Smooth muscle cell (in vitro differentiated cells): Measurements from ENCODE around the gene ZNF646. TPM values are rescaled to one million over a fixed set of nuclear protein-coding genes. Genes with fewer than 3 reads are reported as not detected.

Experiments used
- DNase-seq: peaks from one replicate; lab custom pipeline; 2025; ENCODE audit not compliant: unreplicated experiment; lab: John Stamatoyannopoulos, UW
- H2AFZ ChIP-seq: fragments of 200-600 bp; sonication (generic); 2 replicates; pipeline ENCODE4 v1.6.0; 2016; ENCODE audit warnings: antibody characterized with exemption, low read depth, mild to moderate bottlenecking
- H3F3A ChIP-seq: fragments of 200-600 bp; sonication (generic); 2 replicates; pipeline ENCODE4 v1.6.0; 2017; ENCODE audit warnings: antibody characterized with exemption, low read depth
- H3K27ac ChIP-seq: fragments of 200-600 bp; sonication (generic); 2 replicates; pipeline ENCODE4 v1.5.1; 2016; ENCODE audit warnings: low read depth, mild to moderate bottlenecking
- H3K27me3 ChIP-seq: fragments of 200-600 bp; sonication (generic); 2 replicates; pipeline ENCODE4 v1.6.1; 2016; ENCODE audit warnings: low read depth, mild to moderate bottlenecking
- H3K36me3 ChIP-seq: fragments of 200-600 bp; sonication (generic); 2 replicates; pipeline ENCODE4 v1.5.1; 2016; ENCODE audit warnings: low read depth
- H3K4me1 ChIP-seq: fragments of 200-600 bp; sonication (generic); 2 replicates; pipeline ENCODE4 v1.5.1; 2016; ENCODE audit warnings: low read depth
- H3K4me2 ChIP-seq: fragments of 200-600 bp; sonication (generic); 2 replicates; pipeline ENCODE4 v1.6.0; 2016; ENCODE audit warnings: mild to moderate bottlenecking
- H3K4me3 ChIP-seq: fragments of 200-600 bp; sonication (generic); 2 replicates; pipeline ENCODE4 v1.5.1; 2016; ENCODE audit warnings: mild to moderate bottlenecking
- H3K79me2 ChIP-seq: fragments of 200-600 bp; sonication (generic); 2 replicates; pipeline ENCODE4 v1.6.0; 2016; ENCODE audit warnings: low read depth, mild to moderate bottlenecking
- H3K9ac ChIP-seq: fragments of 200-600 bp; sonication (generic); 2 replicates; pipeline ENCODE4 v1.6.0; 2016; ENCODE audit warnings: low read depth
- H3K9me3 ChIP-seq: fragments of 200-600 bp; sonication (generic); replicated peaks from 2 replicates; pipeline ENCODE4 v1.5.1; 2016; ENCODE audit warnings: low read depth
- H4K20me1 ChIP-seq: fragments of 200-600 bp; sonication (generic); 2 replicates; pipeline ENCODE4 v1.6.0; 2016; ENCODE audit warnings: low read depth
- WGBS: methylation state at CpG from one replicate; pipeline ENCODE4 v1.1.7; 2016; ENCODE audit warnings: low lambda C conversion rate; 5-methylcytosine and 5-hydroxymethylcytosine counted together
- polyA plus RNA-seq: library from polyadenylated mRNA; unstranded; fragments of >200 nt; fragmentation: Nextera tagmentation; extraction: Ambion mirVana; gene quantifications from 2 replicates; pipeline ENCODE4 v1.2.1, GENCODE V29; 2016
- total RNA-seq: library from RNA; depleted of rRNA; stranded (reverse); fragments of >200 nt; gene quantifications from 2 replicates; pipeline ENCODE4 v1.2.3, GENCODE V29; 2014
- TF ChIP-seq, protein P1 (sequence below): fragments of 200-600 bp; sonication (generic); IDR thresholded peaks from 2 replicates; pipeline ENCODE4 v1.5.1; 2017; ENCODE audit warnings: borderline replicate concordance, mild to moderate bottlenecking, antibody characterized with exemption; ENCODE audit not compliant: insufficient read depth, poor library complexity, severe bottlenecking

ZNF646 gene
- total and polyA plus RNA-seq, 2 experiments from 2014 or later: 5.7 to 7.3 TPM

GRCh38 chr16:31087971-31088370, 13.7 kb downstream of the ZNF646 start:
- Histone ChIP-seq H2AFZ (no peak overlapping the region), H4K20me1 (peaks cover 48% of the 10 kb centered on the region), H3K36me3 (no peaks in the 10 kb centered on the region), H3K4me3 (no peak overlapping the region), H3K4me2 (no peak overlapping the region), H3K9ac (no peak overlapping the region), H3K27ac (no peak overlapping the region), H3K9me3 (no peaks in the 10 kb centered on the region), H3K4me1 (no peaks in the 10 kb centered on the region), H3K27me3 (no peaks in the 10 kb centered on the region), H3F3A (no peaks in the 10 kb centered on the region), H3K79me2 (peaks cover 22% of the 10 kb centered on the region)
- WGBS: 86% methylated on average over 5 of the region's 5 CpGs
- TF ChIP-seq, protein P1, sequence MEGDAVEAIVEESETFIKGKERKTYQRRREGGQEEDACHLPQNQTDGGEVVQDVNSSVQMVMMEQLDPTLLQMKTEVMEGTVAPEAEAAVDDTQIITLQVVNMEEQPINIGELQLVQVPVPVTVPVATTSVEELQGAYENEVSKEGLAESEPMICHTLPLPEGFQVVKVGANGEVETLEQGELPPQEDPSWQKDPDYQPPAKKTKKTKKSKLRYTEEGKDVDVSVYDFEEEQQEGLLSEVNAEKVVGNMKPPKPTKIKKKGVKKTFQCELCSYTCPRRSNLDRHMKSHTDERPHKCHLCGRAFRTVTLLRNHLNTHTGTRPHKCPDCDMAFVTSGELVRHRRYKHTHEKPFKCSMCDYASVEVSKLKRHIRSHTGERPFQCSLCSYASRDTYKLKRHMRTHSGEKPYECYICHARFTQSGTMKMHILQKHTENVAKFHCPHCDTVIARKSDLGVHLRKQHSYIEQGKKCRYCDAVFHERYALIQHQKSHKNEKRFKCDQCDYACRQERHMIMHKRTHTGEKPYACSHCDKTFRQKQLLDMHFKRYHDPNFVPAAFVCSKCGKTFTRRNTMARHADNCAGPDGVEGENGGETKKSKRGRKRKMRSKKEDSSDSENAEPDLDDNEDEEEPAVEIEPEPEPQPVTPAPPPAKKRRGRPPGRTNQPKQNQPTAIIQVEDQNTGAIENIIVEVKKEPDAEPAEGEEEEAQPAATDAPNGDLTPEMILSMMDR: no peak
- no peak for DNase-seq

DNA sequence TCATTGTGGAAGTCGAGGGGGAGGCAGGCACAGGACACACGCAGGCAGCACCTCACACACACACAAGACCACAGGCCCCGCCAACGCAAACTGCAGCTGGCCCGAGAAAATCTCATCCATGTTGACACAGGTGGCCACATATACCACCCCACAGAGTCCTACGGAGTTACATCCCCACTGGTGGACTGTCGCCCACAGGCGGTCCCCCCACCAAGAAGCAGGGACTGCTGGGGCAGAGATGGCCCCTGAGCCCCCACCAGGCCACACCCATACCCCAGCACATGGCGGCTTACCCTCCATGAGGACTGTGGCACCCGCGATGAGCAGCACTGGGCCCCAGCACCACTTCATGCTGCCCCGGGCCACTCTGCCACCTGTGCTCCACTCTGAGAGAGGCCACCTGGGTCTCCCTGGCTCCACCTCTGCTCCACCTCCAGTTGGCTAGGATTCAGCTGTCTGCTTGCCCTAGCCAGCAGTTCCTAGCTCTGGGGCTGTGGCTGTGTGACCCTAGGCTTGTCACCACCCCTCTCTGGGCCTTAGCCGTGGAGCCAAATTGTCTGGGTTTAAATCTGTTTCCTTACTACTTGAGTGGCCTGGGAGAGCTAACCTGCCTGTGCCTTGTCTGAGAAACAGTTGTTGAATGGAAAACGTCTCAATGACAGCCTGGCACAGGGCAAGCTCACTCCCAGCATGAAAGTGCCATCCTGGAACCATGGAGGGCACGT, 14.4 kb downstream of the ZNF646 start, which contains the start of gene PRSS53:
Gene PRSS53, minus strand, starts transcription at position 485 of the 725 bp plus-strand sequence. Its CDS starts 134 bp downstream, at position 351.
- H3K36me3 ChIP-seq: no peaks in the 10 kb centered on the region
- no peak within 1 kb of the TSS for H3K9ac ChIP-seq
- DNase-seq: no peak
- H4K20me1 ChIP-seq: peaks cover 50% of the 10 kb centered on the region
- H3K4me1 ChIP-seq: no peaks in the 10 kb centered on the region
- no peak within 1 kb of the TSS for H3K27ac ChIP-seq
- H3K9me3 ChIP-seq: no peaks in the 10 kb centered on the region
- H3K27me3 ChIP-seq: no peaks in the 10 kb centered on the region
- peaks cover 27% of the 10 kb centered on the region for H3K79me2 ChIP-seq
- no peaks in the 10 kb centered on the region for H3F3A ChIP-seq
- H3K4me3 ChIP-seq: no peak within 1 kb of the TSS
- H3K4me2 ChIP-seq: no peak within 1 kb of the TSS
- TF ChIP-seq, protein P1: no peak
- 94% methylated on average over 15 of the region's 15 CpGs for WGBS
- no peak within 1 kb of the TSS for H2AFZ ChIP-seq

GRCh38 chr16:31089199-31089598, 15.0 kb downstream of the ZNF646 start:
- H4K20me1 ChIP-seq: peaks cover 50% of the 10 kb centered on the region
- peaks cover 33% of the 10 kb centered on the region for H3K79me2 ChIP-seq
- no peaks in the 10 kb centered on the region for H3K36me3 ChIP-seq
- no peak overlapping the region for H3K4me2 ChIP-seq
- H3F3A ChIP-seq: no peaks in the 10 kb centered on the region
- no peak for DNase-seq
- no peak overlapping the region for H3K4me3 ChIP-seq
- H2AFZ ChIP-seq: no peak overlapping the region
- H3K9ac ChIP-seq: no peak overlapping the region
- no peaks in the 10 kb centered on the region for H3K9me3 ChIP-seq
- no peaks in the 10 kb centered on the region for H3K4me1 ChIP-seq
- TF ChIP-seq, protein P1: no peak
- H3K27me3 ChIP-seq: no peaks in the 10 kb centered on the region
- H3K27ac ChIP-seq: no peak overlapping the region
- 97% methylated on average over 8 of the region's 8 CpGs for WGBS

DNA sequence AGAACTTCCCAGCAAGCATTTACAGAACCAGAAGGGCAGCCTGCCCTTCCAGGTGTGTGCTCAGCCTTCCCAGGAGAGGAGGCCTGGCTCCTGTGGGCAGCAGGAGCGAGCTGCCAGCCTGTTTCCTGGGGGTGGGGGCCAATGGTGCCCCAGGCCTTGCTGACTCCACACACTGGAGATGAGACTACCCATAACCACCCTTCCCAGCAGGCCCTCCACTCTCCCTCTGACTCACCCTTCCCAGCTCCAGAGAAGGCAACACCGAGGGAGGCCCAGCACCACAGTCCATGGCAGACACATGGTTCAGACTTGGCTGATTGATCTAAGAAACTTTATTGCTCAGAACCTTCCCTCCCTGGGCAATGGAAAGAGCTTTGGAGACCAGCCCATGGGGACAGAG, 16.3 kb downstream of the ZNF646 start:
- H3K27ac ChIP-seq: no peak overlapping the region
- H3K4me1 ChIP-seq: no peaks in the 10 kb centered on the region
- H2AFZ ChIP-seq: no peak overlapping the region
- no peak for DNase-seq
- H3K9ac ChIP-seq: no peak overlapping the region
- TF ChIP-seq, protein P1: no peak
- no peaks in the 10 kb centered on the region for H3K9me3 ChIP-seq
- no peaks in the 10 kb centered on the region for H3K36me3 ChIP-seq
- peaks cover 35% of the 10 kb centered on the region for H3K79me2 ChIP-seq
- 42% methylated on average over 2 of the region's 2 CpGs for WGBS
- H3K27me3 ChIP-seq: no peaks in the 10 kb centered on the region
- no peaks in the 10 kb centered on the region for H3F3A ChIP-seq
- H3K4me3 ChIP-seq: no peak overlapping the region
- no peak overlapping the region for H3K4me2 ChIP-seq
- peaks cover 50% of the 10 kb centered on the region for H4K20me1 ChIP-seq
